Stimulated activated CD4-positive, alpha-beta T cell treated with anti-CD3 and anti-CD28 coated beads, TNF-alpha, amount 100 ng/mL, for 1 hour (primary cell): ENCODE measurements around the gene SHOC1.
"Not testable (repeated sequence)": the region's sequence is repeated elsewhere in the genome, so short reads cannot be mapped to it uniquely, and the experiment has no call there.

Experiments used
- DNase-seq, 3 donors: peaks; one replicate each; pipeline ENCODE4 v3.0.0-alpha.2; 2020; ENCODE audit warnings: low read depth in 3 of 3, low spot score in 1 of 3

Gene SHOC1

DNA sequence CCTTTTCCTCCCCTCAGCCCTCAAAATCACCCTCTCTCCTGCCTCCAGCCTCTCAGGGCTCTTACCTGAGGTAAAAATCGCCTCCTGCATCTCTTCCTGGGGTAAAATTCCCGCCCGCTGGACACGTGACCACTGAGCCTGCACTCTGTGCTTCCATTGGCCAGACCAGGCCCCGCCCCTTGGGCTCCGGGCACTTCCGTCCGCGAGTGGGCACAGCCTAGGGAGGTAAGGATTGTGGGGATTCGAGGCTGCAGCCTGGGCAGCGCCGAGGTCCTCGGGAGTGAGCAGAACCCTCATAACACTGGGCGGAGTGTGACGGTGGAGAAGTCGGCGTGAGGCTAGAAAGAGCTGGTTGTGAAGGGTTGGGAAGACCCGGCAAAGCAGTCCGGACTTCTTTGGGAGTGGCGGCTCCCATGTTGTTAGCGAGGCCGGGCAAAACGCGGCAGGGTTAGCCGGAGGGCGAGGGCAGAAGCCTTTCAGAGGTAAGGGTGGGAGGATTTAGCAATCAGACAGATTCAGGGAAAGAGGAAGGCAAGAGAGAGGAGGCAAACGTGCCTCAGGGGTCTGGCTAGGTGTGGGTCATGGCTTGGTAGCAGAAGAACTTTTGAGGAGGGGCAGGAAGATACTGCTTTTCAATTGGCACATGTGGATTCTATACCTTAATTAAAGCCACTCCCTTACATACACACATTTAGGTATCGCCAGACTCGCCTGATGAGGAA lies at the start of gene SHOC1:
TSS of gene SHOC1 (minus strand) at position 103 of the 722 bp plus-strand sequence. CDS start 3,519 bp downstream, outside the sequence.
- no peak for DNase-seq

DNA sequence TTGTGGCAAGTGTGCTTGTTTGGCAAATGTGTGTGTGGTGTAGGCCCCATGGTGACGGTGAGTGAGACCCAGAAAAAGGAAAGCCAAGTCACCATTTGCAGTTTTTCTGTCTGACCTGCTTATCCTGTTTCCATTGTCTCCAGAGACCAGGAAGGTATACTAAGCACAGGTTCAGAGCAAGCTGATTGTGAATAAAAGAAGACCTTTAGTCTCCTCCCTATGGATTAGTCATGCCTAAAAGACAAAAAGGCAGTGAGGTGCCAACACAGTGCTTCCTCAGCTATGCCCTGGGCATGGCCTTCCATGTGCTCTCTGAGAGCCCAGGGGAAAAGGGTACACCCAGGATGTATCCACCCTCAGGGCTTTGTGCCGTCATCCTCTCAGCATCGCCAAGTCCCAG lies 49.2 kb upstream of the SHOC1 start:
- DNase-seq = no peak

DNA sequence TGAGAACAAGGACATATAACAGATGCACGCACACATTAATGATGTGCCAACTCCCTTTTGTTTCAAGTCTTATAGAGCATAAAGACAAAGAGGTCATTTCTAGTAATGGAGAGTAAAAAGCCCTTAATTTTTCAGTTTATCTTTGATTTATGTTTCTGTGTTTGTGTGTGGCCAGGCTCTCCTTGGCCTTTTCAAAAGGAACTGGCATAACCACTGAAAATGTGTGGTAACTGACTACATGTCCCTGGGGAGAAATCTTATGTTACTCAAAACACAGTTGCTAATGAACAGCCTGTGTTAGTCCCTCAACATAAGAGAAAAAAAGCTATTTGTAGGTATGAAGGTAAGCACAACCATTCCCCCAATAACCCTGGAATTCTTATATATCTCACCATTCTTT lies 47.6 kb upstream of the SHOC1 start:
- no peak for DNase-seq

- no peak for DNase-seq
Observed at GRCh38 chr9:111840442-111840841, 45.7 kb upstream of the SHOC1 start.

DNA sequence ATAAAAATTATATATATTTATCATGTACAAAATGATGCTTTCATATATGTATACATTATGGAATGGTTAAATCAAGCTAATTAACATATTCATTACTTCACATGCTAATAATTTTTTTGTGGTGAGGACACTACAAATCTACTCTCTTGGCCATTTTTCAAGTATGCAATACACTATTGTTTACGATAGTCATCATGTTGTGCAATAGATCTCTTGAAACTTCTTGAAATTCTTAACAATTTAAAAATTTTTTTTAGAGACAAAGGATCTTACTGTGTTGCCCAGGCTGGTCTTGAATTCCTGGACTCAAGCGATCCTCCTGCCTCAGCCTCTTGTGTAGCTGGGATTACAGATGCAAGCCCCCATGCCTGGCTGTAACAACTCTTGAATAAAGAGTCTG lies 45.2 kb upstream of the SHOC1 start:
- DNase-seq = no peak

GRCh38 chr9:111839387-111839786 lies 44.6 kb upstream of the SHOC1 start:
- DNase-seq = no peak

- no peak for DNase-seq
Observed at GRCh38 chr9:111838439-111838838, 43.7 kb upstream of the SHOC1 start.

DNA sequence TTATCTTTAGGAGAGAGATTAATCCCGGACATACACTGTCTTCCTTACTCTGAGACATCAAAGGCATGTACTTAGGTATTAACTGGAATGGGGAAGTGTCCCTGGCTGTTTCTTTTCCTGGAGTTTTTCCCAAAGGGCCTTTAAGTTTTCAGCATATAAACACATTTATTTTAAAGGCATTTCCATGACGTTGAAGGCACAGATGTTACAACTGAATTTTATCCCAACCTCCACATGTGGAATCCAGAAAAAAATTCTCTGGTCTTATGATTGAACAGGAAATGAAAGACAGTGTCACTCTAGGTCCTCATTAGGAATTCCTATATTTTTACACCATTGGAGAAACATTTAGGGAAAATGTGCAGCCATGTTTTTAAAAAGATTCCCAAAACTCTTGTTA lies 41.6 kb upstream of the SHOC1 start:
- no peak for DNase-seq

- no peak for DNase-seq
Observed at GRCh38 chr9:111833941-111834340, 39.2 kb upstream of the SHOC1 start.

DNA sequence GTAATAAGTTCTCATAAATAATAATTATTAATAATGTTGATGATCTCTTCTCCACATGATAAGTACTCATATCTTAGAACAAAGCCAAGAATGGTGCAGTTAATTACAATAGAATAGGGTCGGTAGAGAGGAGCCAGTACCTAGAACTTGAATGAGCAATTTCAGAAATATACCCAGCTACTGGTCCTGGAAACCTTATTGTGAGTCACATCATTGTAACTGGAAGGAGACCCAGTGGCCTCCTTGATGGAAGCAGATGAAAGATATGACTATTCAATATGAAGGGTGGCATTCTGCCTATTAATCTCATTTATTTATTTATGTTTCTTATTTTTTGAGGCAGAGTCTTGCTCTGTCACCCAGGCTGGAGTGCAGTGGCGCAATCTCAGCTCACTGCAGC lies 37.7 kb upstream of the SHOC1 start:
- DNase-seq = no peak

- DNase-seq = no peak
Observed at GRCh38 chr9:111831371-111832108, 36.8 kb upstream of the SHOC1 start.

GRCh38 chr9:111828193-111828592 lies 33.5 kb upstream of the SHOC1 start:
- no peak for DNase-seq

DNA sequence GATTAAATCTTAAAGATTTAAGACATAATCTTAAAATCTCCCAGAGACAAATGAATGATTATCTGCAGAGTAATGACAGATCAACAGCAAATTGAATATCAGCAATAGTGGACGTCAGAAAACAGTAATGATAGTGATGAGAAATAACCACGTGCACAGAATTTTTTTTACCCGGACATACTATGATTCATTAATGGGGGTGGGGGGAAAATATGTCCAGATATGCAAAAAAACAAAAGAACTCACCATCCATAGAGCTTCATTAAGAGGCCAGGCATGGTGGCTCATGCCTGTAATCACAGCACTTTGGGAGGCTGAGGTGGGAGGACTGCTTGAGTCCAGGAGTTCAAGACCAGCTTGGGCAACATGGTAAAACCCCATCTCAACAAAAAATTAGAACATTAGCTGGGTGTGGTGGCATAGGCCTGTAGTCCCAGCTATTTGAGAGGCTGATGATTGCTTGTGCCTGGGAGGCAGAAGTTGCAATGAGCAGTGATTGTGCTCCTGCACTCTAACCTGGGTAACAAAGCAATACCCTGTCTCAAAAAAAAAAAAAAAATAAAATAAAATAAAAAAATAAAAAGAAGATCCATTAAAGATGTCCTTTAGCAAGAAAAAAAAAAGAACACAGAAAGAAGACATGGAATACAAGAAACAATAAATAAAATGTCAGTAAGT lies 30.9 kb upstream of the SHOC1 start:
- DNase-seq = no peak

GRCh38 chr9:111821006-111821528 lies 26.3 kb upstream of the SHOC1 start:
- no peak for DNase-seq

DNA sequence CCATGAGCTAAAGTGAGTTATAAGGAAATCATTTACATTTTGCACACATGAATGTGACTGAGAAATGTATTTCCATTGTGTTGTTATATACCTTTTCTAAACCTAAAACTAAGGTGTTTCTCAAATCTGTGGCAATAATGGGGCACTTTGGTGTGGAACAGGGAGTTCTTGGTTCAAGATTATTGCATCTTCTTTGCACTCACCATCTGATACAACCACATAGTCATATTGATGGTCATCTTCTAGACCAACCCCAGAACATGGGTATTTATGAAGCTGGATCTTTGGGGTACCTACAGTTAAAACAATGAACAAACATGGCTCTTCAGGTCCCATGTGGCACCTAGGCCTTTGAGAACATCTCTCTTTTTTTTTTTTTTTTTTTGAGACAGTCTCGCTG lies 24.6 kb upstream of the SHOC1 start:
- no peak for DNase-seq

DNA sequence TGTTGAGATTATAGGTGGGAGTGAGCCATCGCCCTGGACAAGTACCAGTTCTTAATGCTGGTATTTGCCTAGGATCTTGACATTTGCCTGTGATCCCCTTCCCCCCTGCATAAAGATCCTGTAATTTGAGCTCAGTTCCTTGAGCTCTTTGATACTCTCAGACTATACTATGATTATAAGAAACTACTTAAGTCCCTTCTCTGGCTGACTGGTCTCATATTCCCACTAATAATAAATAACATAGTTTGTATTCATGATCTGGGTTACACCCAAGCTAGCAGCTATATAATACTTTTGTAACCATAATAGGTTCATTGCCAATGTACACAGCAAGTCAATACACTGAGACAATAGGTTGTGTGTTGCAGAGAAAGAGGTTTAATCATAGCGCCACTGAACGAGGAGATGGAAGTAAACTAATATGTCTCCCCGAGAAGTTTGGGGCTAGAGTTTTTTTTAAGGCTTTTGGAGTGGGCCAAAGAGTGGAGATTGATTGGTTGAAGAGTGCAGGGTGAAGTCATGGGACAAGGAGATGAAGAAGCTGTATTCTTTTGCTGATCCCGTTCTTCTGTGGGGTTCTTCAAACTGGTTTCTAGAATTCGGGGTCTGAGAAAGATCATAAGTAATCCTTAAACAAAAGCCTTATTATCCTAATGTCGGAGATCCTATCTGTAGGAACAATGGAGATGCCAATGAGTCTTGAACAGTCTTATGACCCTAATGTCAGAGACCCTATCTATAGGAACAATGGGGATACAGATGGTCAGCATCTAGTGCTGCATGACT lies 20.7 kb upstream of the SHOC1 start:
- DNase-seq = no peak

GRCh38 chr9:111812337-111812736 lies 17.6 kb upstream of the SHOC1 start:
- DNase-seq = no peak

DNA sequence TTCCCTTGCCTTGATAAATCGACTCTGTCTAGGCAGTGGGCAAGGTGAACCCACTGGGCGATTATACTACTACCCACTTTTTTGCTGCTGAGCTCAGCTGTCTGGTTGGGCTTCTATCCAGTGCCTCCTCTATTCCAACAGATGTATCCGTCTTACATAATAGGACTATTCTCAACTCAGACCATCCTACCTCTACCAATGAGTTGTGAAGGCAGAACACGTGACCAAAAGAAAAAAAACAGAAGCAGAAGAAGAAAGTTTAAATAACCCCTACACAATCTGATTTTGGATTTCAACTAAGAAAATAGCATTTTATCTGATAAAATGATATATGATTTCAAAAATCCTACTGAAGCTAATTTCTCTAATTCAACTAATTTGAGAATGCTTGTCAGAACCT lies 16.2 kb upstream of the SHOC1 start:
- no peak for DNase-seq

DNA sequence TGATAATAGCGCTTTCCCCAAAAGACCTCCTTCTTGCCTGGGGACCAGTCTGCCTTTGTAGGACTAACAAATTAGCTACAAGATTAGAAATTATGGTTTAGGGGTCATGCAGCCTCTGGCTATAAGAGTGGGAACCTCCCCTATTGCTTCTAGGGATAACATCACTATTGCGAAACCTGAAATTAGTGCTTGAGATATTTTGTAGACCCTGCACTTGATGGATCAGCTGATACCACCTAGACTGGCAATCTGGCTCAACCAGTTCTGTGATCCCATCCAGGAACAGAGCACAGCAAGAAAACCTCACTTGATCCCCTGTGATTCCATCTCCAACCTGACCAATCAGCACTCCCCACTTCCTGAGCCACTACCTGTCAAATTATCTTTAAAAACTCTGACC lies 15.7 kb upstream of the SHOC1 start:
- not testable (repeated sequence) for DNase-seq

DNA sequence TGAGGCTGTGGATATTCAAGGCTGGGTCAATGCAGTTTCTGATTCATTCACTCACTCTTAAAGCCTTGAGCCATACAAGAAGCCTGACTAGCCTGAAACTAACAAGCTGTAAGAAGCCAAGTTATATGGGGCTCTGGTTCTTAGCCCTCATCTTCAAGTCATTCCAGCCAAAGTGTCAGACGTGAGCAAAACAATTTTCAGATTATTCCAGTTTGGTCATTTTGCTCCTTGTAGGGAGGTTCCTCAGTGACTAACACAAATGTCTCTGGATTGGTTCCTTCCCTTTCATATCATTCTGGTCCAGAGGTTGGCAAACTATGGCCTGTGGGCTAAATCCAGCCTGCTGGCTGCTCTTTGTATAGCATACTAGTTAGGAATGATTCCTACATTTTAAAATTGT lies 12.5 kb upstream of the SHOC1 start:
- DNase-seq = no peak

GRCh38 chr9:111806259-111806658 lies 11.5 kb upstream of the SHOC1 start:
- no peak for DNase-seq
